CD4-positive, alpha-beta T cell (primary cell): ENCODE results near the gene GPR153. TPM values are rescaled to one million over a fixed set of nuclear protein-coding genes. Genes with fewer than 3 reads are reported as not detected.

Experiments
- ATAC-seq: fragments of 200-7000 bp; cut with Tn5 transposase; one replicate; pipeline ENCODE4 v1.10.0; 2022; ENCODE audit warnings: mild to moderate bottlenecking; ENCODE audit not compliant: poor library complexity
- CTCF ChIA-PET: fragments of 350-600 bp; sonication (Branson Sonifier 250); formaldehyde crosslinking; loops from one replicate; lab custom pipeline; 2021; ENCODE audit warnings: antibody characterized with exemption, inconsistent platforms; lab: Charles Lee
- POLR2A ChIA-PET: fragments of 350-600 bp; sonication (Branson Sonifier 250); formaldehyde crosslinking; loops from one replicate; lab custom pipeline; 2021; ENCODE audit warnings: antibody characterized with exemption, inconsistent platforms; lab: Charles Lee
- DNase-seq, 14 experiments: peaks; one replicate each; pipeline ENCODE4 v3.0.0-alpha.2; 2013 to 2020; ENCODE audit warnings: mixed read lengths in 2 of 14
- H3K27ac ChIP-seq, 2 donors: one replicate each; pipeline versions ENCODE4 v1.5.1 to v1.7.0; 2013; ENCODE audit warnings: low read length in 2 of 2, low read depth in 1 of 2, mild to moderate bottlenecking in 1 of 2
- H3K27me3 ChIP-seq, 2 experiments: 1 replicate in 1 of 2; 2 replicates in 1 of 2; pipeline versions ENCODE4 v1.6.1 to v1.7.0; 2013; ENCODE audit warnings: low read length in 2 of 2, control low read depth in 1 of 2, mild to moderate bottlenecking in 1 of 2, moderate library complexity in 1 of 2; ENCODE audit not compliant: insufficient read depth in 2 of 2, control insufficient read depth in 1 of 2
- H3K36me3 ChIP-seq: one replicate; pipeline ENCODE4 v1.6.1; 2013; ENCODE audit warnings: low read length, control low read depth; ENCODE audit not compliant: insufficient read depth
- H3K4me1 ChIP-seq: one replicate; pipeline ENCODE4 v1.6.1; 2013; ENCODE audit warnings: low read length, control low read depth; ENCODE audit not compliant: insufficient read depth
- H3K4me3 ChIP-seq: one replicate; pipeline ENCODE4 v1.5.1; 2013; ENCODE audit warnings: mild to moderate bottlenecking, low read length, moderate library complexity
- H3K9me3 ChIP-seq, 2 experiments: 1 replicate in 1 of 2; 2 replicates in 1 of 2; pipeline versions ENCODE4 v1.6.1 to v1.7.0; 2013; ENCODE audit warnings: low read length in 2 of 2, mild to moderate bottlenecking in 2 of 2, control low read depth in 1 of 2, moderate library complexity in 1 of 2; ENCODE audit not compliant: control insufficient read depth in 1 of 2, insufficient read depth in 1 of 2
- H3K27ac Mint-ChIP-seq: one replicate; pipeline ENCODE4 v1.8.0; 2020; ENCODE audit warnings: mixed read lengths
- H3K27me3 Mint-ChIP-seq: one replicate; pipeline ENCODE4 v1.8.0; 2021; ENCODE audit warnings: mixed read lengths
- H3K36me3 Mint-ChIP-seq: one replicate; pipeline ENCODE4 v1.8.0; 2021; ENCODE audit warnings: low read depth, mixed read lengths
- H3K4me1 Mint-ChIP-seq: one replicate; pipeline ENCODE4 v1.8.0; 2021; ENCODE audit warnings: low read depth, mixed read lengths
- H3K4me3 Mint-ChIP-seq: one replicate; pipeline ENCODE4 v1.8.0; 2020; ENCODE audit warnings: mild to moderate bottlenecking, mixed read lengths
- H3K9me3 Mint-ChIP-seq: one replicate; pipeline ENCODE4 v1.8.0; 2020; ENCODE audit warnings: mixed read lengths
- intact Hi-C, 2 experiments: fragments of 100-400 bp; cut with DNase I in 1 of 2; cut with micrococcal nuclease in 1 of 2; formaldehyde crosslinking; loops; one replicate each; pipeline versions ENCODE4 v1.15.1 to v1.9.0; 2023 to 2025; cut with DNase I, micrococcal nuclease
- total RNA-seq, 174 experiments: library from RNA in 2 of 174; stranded (reverse) in 2 of 174; gene quantifications; one replicate each; pipeline ENCODE4 v1.2.3 and lab custom pipeline; 2021 to 2026
- TF ChIP-seq, protein P1 (sequence below): fragments of 200-600 bp; IDR thresholded peaks from one replicate; pipeline ENCODE4 v1.8.0; 2022; ENCODE audit warnings: antibody characterized with exemption, mild to moderate bottlenecking

The GPR153 gene
- total RNA-seq, 2 experiments from 2014 or later, result 0.14 to 0.19 TPM

DNA sequence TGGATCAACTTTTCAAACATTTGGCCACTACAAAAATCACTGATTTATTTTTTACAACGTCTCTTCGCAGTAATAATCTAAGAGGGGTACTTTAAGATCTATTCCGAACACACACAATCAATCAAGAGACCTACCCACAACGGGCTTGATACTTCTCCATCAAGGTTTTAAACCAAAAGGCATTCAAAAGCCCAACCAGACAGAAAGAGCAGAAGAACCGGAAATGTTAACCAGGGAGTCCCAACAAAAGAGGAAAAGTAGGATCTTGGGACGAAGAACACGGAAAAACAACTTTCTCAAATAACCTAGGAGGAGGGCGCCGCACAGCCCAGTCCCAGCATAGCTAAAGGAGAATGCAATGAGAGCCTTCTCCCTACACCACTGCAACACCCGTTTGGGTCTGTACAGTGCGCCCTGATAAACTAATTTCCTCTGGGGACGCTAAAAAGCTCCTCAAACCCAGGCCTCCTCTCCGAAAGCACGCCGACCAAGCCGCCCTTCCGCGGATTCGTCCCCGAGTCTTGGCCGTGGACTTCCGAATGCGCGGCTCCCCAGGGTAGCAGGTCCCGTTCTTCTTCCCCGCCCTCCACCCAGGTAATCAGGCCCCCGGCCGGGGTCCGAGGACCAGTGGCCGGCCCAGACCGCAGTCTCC is 62.1 kb downstream of the GPR153 start:
- DNase-seq (peak in 2 of 14 experiments; percentile 25 to 45), ATAC-seq (peak; percentile 6)
- H3K36me3 ChIP-seq, result peaks cover 30% of the 10 kb centered on the region
- ChIA-PET CTCF (interaction anchor here (1.3 to 3.0 kb wide), 3 partner anchors 10 to 48 kb away, joined by 4 to 8 read pairs (median 5); no protein-coding TSS in a partner anchor), POLR2A (interaction anchor here (0.6 to 2.0 kb wide), 7 partner anchors 9 to 404 kb away, joined by 3 to 8 read pairs (median 4); partner anchors contain the start of genes ICMT, KLHL21 and NPHP4)
- H3K4me1 ChIP-seq, result peaks cover 39% of the 10 kb centered on the region
- no peaks in the 10 kb centered on the region for H3K9me3 Mint-ChIP-seq
- H3K27me3 Mint-ChIP-seq, result no peaks in the 10 kb centered on the region
- TF ChIP-seq, protein P1, sequence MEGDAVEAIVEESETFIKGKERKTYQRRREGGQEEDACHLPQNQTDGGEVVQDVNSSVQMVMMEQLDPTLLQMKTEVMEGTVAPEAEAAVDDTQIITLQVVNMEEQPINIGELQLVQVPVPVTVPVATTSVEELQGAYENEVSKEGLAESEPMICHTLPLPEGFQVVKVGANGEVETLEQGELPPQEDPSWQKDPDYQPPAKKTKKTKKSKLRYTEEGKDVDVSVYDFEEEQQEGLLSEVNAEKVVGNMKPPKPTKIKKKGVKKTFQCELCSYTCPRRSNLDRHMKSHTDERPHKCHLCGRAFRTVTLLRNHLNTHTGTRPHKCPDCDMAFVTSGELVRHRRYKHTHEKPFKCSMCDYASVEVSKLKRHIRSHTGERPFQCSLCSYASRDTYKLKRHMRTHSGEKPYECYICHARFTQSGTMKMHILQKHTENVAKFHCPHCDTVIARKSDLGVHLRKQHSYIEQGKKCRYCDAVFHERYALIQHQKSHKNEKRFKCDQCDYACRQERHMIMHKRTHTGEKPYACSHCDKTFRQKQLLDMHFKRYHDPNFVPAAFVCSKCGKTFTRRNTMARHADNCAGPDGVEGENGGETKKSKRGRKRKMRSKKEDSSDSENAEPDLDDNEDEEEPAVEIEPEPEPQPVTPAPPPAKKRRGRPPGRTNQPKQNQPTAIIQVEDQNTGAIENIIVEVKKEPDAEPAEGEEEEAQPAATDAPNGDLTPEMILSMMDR, result no peak
- no peaks in the 10 kb centered on the region for H3K27me3 ChIP-seq
- H3K9me3 ChIP-seq, result no peaks in the 10 kb centered on the region
- H3K4me3 Mint-ChIP-seq, result peak overlapping the region; percentile 91
- peaks cover 47% of the 10 kb centered on the region for H3K4me1 Mint-ChIP-seq
- H3K36me3 Mint-ChIP-seq, result peaks cover 45% of the 10 kb centered on the region
- H3K27ac Mint-ChIP-seq, result peak overlapping the region; percentile 84
- peak overlapping the region; percentile 97 for H3K4me3 ChIP-seq
- H3K27ac ChIP-seq, result peak overlapping the region; percentile 33 to 63
- intact Hi-C loops, result loop anchor here (1.0 to 5.0 kb wide), 3 partner anchors 37 to 589 kb away; partner anchors contain the start of genes NPHP4 (in 2 of the 2), CAMTA1 (in 1 of the 2) and ICMT (in 1 of the 2)

DNA sequence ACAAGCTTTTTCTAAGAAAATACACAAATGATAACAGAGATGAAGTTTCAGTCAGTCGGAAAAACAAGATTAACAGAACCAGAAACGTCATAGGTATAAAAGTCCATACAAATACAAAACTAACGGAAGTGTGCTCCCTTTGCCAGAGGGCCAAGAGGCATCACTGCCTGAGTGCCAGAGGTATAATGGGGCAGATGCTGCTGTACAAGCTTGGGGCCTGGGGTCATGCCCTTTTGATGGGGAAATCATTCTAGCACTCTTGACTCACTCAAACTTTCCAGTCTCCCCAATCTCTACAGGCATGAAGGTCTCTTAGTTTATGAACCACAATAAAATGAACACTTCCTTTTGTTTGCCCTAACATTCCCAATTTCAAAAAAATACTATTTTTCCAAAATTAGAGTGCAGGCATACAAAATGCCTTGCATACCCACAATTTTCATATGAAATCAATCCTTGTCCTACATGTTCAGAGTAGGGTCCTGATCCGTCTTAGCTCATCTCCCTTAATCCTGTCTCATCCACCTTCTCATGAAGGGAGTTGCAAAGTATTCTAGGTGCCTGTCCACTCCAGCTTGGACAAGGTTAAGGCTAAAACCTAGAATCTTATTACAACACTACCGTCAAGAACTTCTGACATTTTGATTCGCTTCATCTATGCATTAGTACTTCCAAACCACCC is 63.0 kb downstream of the GPR153 start:
- intact Hi-C loops, result loop anchor here in 1 of 2 experiments (5.0 kb wide), 1 partner anchor 589 kb away; the partner anchor contains the start of gene CAMTA1
- Mint-ChIP-seq H3K36me3 (peaks cover 53% of the 10 kb centered on the region), H3K4me1 (peaks cover 49% of the 10 kb centered on the region), H3K27me3 (no peaks in the 10 kb centered on the region), H3K9me3 (no peaks in the 10 kb centered on the region), H3K4me3 (peak overlapping the region; percentile 91), H3K27ac (peak overlapping the region; percentile 84)
- ChIA-PET CTCF (interaction anchor here (1.7 to 3.0 kb wide), 3 partner anchors 12 to 49 kb away, joined by 5 to 8 read pairs (median 7); no protein-coding TSS in a partner anchor), POLR2A (interaction anchor here (1.4 kb wide), 1 partner anchor 37 kb away, joined by 5 read pairs; no protein-coding TSS in a partner anchor)
- Histone ChIP-seq H3K36me3 (peaks cover 38% of the 10 kb centered on the region), H3K27ac (no peak overlapping the region), H3K27me3 (no peaks in the 10 kb centered on the region), H3K4me1 (peaks cover 39% of the 10 kb centered on the region), H3K9me3 (no peaks in the 10 kb centered on the region), H3K4me3 (peak overlapping the region; percentile 97)
- TF ChIP-seq, protein P1, result no peak
- ATAC-seq (no peak), DNase-seq (no peak)

Other genes with a start within 250 kb of the GPR153 start
- gene KCNAB2, start 215.2 kb downstream of the GPR153 start, total RNA-seq, result 100 to 1,000 TPM; 147 to 155 TPM
- gene CHD5, start 80.8 kb downstream of the GPR153 start, total RNA-seq, result under 1 TPM; 0.25 to 0.34 TPM
- gene RPL22, start 61.5 kb downstream of the GPR153 start, total RNA-seq, result 100 to 1,000 TPM; 620 to 652 TPM
- 1 to 10 TPM; 5.4 to 6.8 TPM for gene RNF207, start 55.0 kb downstream of the GPR153 start, total RNA-seq
- gene ICMT, start 25.1 kb downstream of the GPR153 start, total RNA-seq, result 1 to 10 TPM; 1.7 to 3.0 TPM
- gene HES3, start 16.9 kb downstream of the GPR153 start, total RNA-seq, result not detected
- gene ACOT7, start 132.7 kb upstream of the GPR153 start, total RNA-seq, result 1 to 10 TPM; 5.3 to 5.4 TPM
- gene HES2, start 158.8 kb upstream of the GPR153 start, total RNA-seq, result not detected
- 1 to 10 TPM; 2.0 to 3.9 TPM for gene ESPN, start 163.7 kb upstream of the GPR153 start, total RNA-seq
- 100 to 1,000 TPM; 220 to 225 TPM for gene TNFRSF25, start 205.1 kb upstream of the GPR153 start, total RNA-seq
- gene PLEKHG5, start 230.6 kb upstream of the GPR153 start, total RNA-seq, result 1 to 10 TPM; 5.0 to 6.1 TPM